ENCODE data around the gene PTPRN2.

GRCh38 chr7:158076656-158077055, 511.0 kb downstream of the PTPRN2 start:
- no peak for TF ChIP-seq CTCF (conservative IDR thresholded peaks at IDR 0.05)
- no peak for TF ChIP-seq EZH2 (IDR thresholded peaks at IDR 0.05; ENCODE audit: low read depth)

Measured in PC-9 (cell line).